Measurements from ENCODE around the gene SRGAP1.
"Not testable (repeated sequence)": the region's sequence is repeated elsewhere in the genome, so short reads cannot be mapped to it uniquely, and the experiment has no call there.

SRGAP1 gene

DNA sequence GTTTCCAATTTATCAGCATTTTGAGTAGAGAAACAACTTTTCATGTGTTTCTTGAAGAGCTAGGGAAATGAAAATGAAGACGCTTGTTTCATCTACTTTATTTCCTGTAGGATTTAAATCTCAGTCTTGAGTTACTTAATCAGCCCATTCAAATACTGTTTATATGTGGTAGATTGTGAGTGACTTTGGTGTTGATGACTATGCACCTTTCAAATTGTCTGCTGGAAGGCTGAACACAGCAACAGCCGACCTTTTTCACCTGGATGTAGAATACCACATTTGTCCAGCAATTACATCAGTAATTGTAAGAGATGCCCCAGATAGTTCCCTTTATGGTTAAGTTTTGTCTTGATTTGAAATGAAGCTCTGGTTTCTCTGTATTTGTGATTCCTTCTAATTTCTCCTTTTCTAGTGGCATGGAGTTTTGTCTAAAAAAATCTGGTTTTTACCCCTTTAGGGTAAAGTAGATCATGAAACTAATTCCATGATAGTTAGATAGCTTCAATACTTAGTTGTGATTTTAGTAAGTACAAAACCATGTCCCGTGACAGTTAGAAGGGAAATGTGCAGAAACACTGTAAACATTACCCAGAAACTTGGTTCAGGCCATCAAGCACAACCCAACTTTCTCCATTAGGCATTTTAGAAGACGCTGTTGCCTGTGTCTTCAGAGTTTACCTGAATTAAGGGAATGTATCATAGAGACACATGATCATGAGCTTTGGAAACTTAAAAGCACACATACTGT is 165.0 kb downstream of the SRGAP1 start:
- Mint-ChIP-seq H3K4me3 (no peak overlapping the region), H3K27me3 (ENCODE audit: low read depth) (no peaks in the 10 kb centered on the region), H3K4me1 (peaks cover 29% of the 10 kb centered on the region), H3K27ac (peak overlapping the region; percentile 43 to 57 (median 46)), H3K36me3 (ENCODE audit: low read depth) (peaks cover 19% of the 10 kb centered on the region), H3K9me3 (peaks cover 10% of the 10 kb centered on the region)
- TF ChIP-seq, protein P1, sequence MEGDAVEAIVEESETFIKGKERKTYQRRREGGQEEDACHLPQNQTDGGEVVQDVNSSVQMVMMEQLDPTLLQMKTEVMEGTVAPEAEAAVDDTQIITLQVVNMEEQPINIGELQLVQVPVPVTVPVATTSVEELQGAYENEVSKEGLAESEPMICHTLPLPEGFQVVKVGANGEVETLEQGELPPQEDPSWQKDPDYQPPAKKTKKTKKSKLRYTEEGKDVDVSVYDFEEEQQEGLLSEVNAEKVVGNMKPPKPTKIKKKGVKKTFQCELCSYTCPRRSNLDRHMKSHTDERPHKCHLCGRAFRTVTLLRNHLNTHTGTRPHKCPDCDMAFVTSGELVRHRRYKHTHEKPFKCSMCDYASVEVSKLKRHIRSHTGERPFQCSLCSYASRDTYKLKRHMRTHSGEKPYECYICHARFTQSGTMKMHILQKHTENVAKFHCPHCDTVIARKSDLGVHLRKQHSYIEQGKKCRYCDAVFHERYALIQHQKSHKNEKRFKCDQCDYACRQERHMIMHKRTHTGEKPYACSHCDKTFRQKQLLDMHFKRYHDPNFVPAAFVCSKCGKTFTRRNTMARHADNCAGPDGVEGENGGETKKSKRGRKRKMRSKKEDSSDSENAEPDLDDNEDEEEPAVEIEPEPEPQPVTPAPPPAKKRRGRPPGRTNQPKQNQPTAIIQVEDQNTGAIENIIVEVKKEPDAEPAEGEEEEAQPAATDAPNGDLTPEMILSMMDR (IDR thresholded peaks at IDR 0.05; ENCODE audit: unreplicated experiment in 3 of 3), result no peak

DNA sequence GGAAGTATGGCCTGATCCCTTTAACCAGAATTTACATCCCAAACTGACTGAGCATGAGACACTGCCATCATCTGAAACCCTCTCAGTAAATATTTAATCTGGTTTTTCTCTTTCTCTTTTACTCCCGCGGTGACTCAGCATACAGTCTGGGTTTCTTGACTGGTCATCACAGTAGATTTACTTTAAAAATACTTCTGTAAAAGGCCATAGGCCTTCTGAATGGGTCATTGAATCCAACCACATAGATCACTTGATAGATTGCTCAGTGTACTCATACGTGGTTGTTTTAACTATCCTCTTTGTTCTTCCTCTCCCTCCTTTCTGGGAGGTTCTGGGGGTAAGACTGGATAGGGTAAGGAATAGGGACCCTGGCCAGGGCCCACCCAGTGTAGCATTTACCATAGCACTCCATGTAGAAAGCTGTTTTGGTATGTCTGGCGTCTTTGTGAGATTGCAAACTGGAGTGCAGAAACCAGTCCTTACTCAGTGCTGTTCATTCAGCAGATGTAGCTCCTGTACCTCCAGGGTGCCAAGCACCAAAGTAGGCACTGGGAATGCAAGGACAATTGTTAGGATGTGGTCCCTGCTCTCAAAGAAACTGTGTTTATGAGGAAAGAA is 165.7 kb downstream of the SRGAP1 start:
- TF ChIP-seq, protein P1 (IDR thresholded peaks at IDR 0.05; ENCODE audit: unreplicated experiment in 3 of 3), result no peak
- Mint-ChIP-seq H3K27me3 (ENCODE audit: low read depth) (no peaks in the 10 kb centered on the region), H3K27ac (peak overlapping the region; percentile 43 to 57 (median 46)), H3K4me1 (peaks cover 30% of the 10 kb centered on the region), H3K4me3 (no peak overlapping the region), H3K9me3 (peaks cover 10% of the 10 kb centered on the region), H3K36me3 (ENCODE audit: low read depth) (peaks cover 15% of the 10 kb centered on the region)

DNA sequence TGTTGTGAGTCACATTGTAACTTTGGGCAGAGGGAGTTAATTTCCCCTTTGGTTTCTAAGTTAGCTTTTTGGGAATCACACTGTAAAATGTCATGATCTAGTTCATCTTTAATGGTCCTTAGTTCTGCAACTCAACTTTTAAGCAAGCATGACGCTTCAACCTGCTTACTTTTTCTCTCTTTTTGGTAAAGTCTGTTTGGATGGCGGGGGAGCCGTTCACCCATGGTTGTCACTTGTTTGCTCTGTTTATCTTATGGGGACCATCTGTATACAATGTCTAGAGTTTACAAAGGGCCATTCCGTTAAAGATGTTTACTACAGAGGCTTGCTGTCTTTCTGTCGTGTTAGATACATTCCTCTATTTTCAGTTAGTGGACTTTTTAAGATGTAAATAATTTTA is 172.0 kb downstream of the SRGAP1 start:
- Mint-ChIP-seq H3K9me3 (no peaks in the 10 kb centered on the region), H3K27ac (no peak overlapping the region), H3K4me1 (peaks cover 15% of the 10 kb centered on the region), H3K36me3 (ENCODE audit: low read depth) (peaks cover 6% of the 10 kb centered on the region), H3K27me3 (ENCODE audit: low read depth) (no peaks in the 10 kb centered on the region), H3K4me3 (no peak overlapping the region)
- TF ChIP-seq, protein P1 (IDR thresholded peaks at IDR 0.05; ENCODE audit: unreplicated experiment in 3 of 3), result no peak

DNA sequence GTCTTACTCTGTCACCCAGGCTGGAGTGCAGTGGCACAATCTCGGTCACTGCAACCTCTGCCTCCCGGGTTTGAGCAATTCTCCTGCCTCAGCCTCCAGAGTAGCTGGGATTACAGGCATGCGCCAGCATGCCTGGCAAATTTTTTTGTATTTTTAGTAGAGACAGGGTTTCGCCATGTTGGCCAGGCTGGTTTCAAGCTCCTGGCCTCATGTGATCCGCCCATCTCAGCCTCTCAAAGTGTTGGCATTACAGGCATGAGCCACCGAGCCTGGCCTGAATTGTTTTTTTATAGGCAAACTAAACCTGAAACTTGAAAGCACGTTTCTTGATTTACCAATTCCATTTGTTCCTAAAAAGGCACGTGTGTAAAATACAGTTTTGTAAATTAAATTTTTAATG is 173.6 kb downstream of the SRGAP1 start:
- H3K4me3 Mint-ChIP-seq; H3K36me3 Mint-ChIP-seq (ENCODE audit: low read depth); H3K27ac Mint-ChIP-seq; H3K9me3 Mint-ChIP-seq; H3K27me3 Mint-ChIP-seq (ENCODE audit: low read depth): not testable (repeated sequence)
- peaks cover 15% of the 10 kb centered on the region for H3K4me1 Mint-ChIP-seq

DNA sequence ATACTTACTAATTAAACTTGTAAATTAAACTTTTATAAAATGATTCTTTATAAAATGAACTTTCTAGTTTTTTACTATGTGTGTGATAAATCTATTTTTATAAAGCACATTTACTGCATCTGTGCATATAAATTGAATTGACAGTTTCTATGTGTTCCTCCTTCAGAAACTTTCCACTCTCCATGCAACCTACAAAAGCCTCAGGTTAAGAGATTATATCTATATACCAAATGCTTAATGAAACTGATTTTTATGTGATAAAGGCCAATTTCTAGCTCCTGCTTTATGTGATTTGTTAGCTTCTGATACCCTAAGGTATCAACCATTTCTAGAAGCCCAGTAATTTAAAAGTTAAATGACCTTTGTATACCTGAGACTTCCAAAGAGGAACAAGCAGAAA is 174.0 kb downstream of the SRGAP1 start:
- Mint-ChIP-seq H3K9me3 (no peaks in the 10 kb centered on the region), H3K4me1 (peaks cover 12% of the 10 kb centered on the region), H3K27ac (no peak overlapping the region), H3K4me3 (no peak overlapping the region), H3K36me3 (ENCODE audit: low read depth) (peaks cover 6% of the 10 kb centered on the region), H3K27me3 (ENCODE audit: low read depth) (no peaks in the 10 kb centered on the region)
- TF ChIP-seq, protein P1 (IDR thresholded peaks at IDR 0.05; ENCODE audit: unreplicated experiment in 3 of 3), result no peak

DNA sequence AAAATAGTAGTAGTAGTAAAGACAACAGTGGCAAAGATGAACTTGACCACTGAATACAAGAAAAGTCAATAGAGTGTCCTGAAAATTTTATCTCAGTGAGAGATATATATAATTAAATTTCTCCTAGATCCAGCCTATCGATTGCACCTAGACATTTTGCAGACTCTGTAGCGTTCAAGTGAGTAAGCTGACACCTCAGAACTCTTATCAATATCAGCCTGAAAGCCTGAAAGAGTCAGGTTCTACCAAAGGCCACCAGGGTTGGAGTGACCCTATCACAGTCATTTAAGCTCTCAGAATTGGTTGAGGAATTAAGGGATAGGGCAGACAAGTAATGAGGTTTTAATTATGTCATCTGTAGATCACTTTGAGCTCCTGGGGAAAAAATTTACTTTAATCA is 174.6 kb downstream of the SRGAP1 start:
- Mint-ChIP-seq H3K4me1 (peaks cover 8% of the 10 kb centered on the region), H3K27ac (no peak overlapping the region), H3K36me3 (ENCODE audit: low read depth) (peaks cover 6% of the 10 kb centered on the region), H3K4me3 (no peak overlapping the region), H3K27me3 (ENCODE audit: low read depth) (no peaks in the 10 kb centered on the region), H3K9me3 (no peaks in the 10 kb centered on the region)
- TF ChIP-seq, protein P1 (IDR thresholded peaks at IDR 0.05; ENCODE audit: unreplicated experiment in 3 of 3), result no peak

Data from nephron (organoid).